HUES64 (cell line): Measurements from ENCODE around the gene MARCHF11.

Experiments
- H3K27ac ChIP-seq: 2 replicates; pipeline ENCODE4 v1.7.0; 2013; ENCODE audit warnings: low read depth, low read length, inconsistent platforms
- H3K27me3 ChIP-seq: 2 replicates; pipeline ENCODE4 v1.6.1; 2013; ENCODE audit warnings: mild to moderate bottlenecking, low read length; ENCODE audit not compliant: insufficient read depth
- H3K36me3 ChIP-seq: 2 replicates; pipeline ENCODE4 v1.6.1; 2013; ENCODE audit warnings: mild to moderate bottlenecking, low read length; ENCODE audit not compliant: insufficient read depth
- H3K4me1 ChIP-seq: 2 replicates; pipeline ENCODE4 v1.6.1; 2013; ENCODE audit warnings: mild to moderate bottlenecking, low read length, moderate library complexity; ENCODE audit not compliant: insufficient read depth
- H3K4me3 ChIP-seq: 2 replicates; pipeline ENCODE4 v1.5.1; 2013; ENCODE audit warnings: mild to moderate bottlenecking, low read length, moderate library complexity
- H3K9ac ChIP-seq: 2 replicates; pipeline ENCODE4 v1.6.1; 2013; ENCODE audit warnings: mild to moderate bottlenecking, low read depth, low read length
- H3K9me3 ChIP-seq: 2 replicates; pipeline ENCODE4 v1.6.1; 2013; ENCODE audit warnings: low read depth, low read length; ENCODE audit not compliant: insufficient read depth
- WGBS: fragments of 150-250, 120-280 bp; methylation state at CpG from one replicate; pipeline ENCODE4 v1.1.7; 2013; ENCODE audit warnings: missing lambda C conversion rate; 5-methylcytosine and 5-hydroxymethylcytosine counted together

The MARCHF11 gene

GRCh38 chr5:16025681-16026080, 153.9 kb downstream of the MARCHF11 start:
- H3K36me3 ChIP-seq, result no peaks in the 10 kb centered on the region
- H3K27ac ChIP-seq, result no peak overlapping the region
- H3K4me1 ChIP-seq, result no peaks in the 10 kb centered on the region
- no peaks in the 10 kb centered on the region for H3K27me3 ChIP-seq
- H3K9ac ChIP-seq, result no peak overlapping the region
- no peak overlapping the region for H3K4me3 ChIP-seq
- H3K9me3 ChIP-seq, result no peaks in the 10 kb centered on the region

- H3K36me3 ChIP-seq, result no peaks in the 10 kb centered on the region
- no peaks in the 10 kb centered on the region for H3K4me1 ChIP-seq
- WGBS, result 85% methylated on average over 3 of the region's 3 CpGs
- no peak overlapping the region for H3K27ac ChIP-seq
- no peak overlapping the region for H3K4me3 ChIP-seq
- no peaks in the 10 kb centered on the region for H3K9me3 ChIP-seq
- no peak overlapping the region for H3K9ac ChIP-seq
- no peaks in the 10 kb centered on the region for H3K27me3 ChIP-seq
Observed at GRCh38 chr5:16018970-16019369, 160.6 kb downstream of the MARCHF11 start.

- Histone ChIP-seq H3K27ac (no peak overlapping the region), H3K27me3 (no peaks in the 10 kb centered on the region), H3K4me3 (no peak overlapping the region), H3K36me3 (no peaks in the 10 kb centered on the region), H3K4me1 (no peaks in the 10 kb centered on the region), H3K9me3 (no peaks in the 10 kb centered on the region), H3K9ac (no peak overlapping the region)
- 95% methylated on average over 2 of the region's 2 CpGs for WGBS
Observed at GRCh38 chr5:16017720-16018119, 161.9 kb downstream of the MARCHF11 start.
